ENCODE measurements around the gene FAM120A.

Gene FAM120A

GRCh38 chr9:93464395-93464794 is 12.9 kb downstream of the FAM120A start:
- H3K9ac ChIP-seq (ENCODE audit: low read length), result no peak overlapping the region
- H3K4me3 ChIP-seq (ENCODE audit: low read depth in 1 of 2, low read length in 2 of 2), result no peak overlapping the region
- no peaks in the 10 kb centered on the region for H3K36me3 ChIP-seq (ENCODE audit: insufficient read depth, low read length)
- H3K27me3 ChIP-seq (ENCODE audit: control insufficient read depth in 1 of 2, insufficient read depth in 2 of 2, low read length in 2 of 2), result no peaks in the 10 kb centered on the region
- peaks cover 58% of the 10 kb centered on the region for H3K4me1 ChIP-seq (ENCODE audit: insufficient read depth, low read length)
- peak overlapping the region; percentile 25 for H3K27ac ChIP-seq (ENCODE audit: low read depth, low read length)
- H3K9me3 ChIP-seq (ENCODE audit: low read length), result no peaks in the 10 kb centered on the region

- peak overlapping the region; percentile 25 for H3K27ac ChIP-seq (ENCODE audit: low read depth, low read length)
- H3K27me3 ChIP-seq (ENCODE audit: control insufficient read depth in 1 of 2, insufficient read depth in 2 of 2, low read length in 2 of 2), result no peaks in the 10 kb centered on the region
- no peak overlapping the region for H3K9ac ChIP-seq (ENCODE audit: low read length)
- H3K36me3 ChIP-seq (ENCODE audit: insufficient read depth, low read length), result no peaks in the 10 kb centered on the region
- no peaks in the 10 kb centered on the region for H3K9me3 ChIP-seq (ENCODE audit: low read length)
- H3K4me3 ChIP-seq (ENCODE audit: low read depth in 1 of 2, low read length in 2 of 2), result no peak overlapping the region
- H3K4me1 ChIP-seq (ENCODE audit: insufficient read depth, low read length), result peaks cover 58% of the 10 kb centered on the region
Measured at GRCh38 chr9:93464876-93465275, 13.4 kb downstream of the FAM120A start.

GRCh38 chr9:93465855-93466254 is 14.4 kb downstream of the FAM120A start:
- Histone ChIP-seq H3K9ac (ENCODE audit: low read length) (no peak overlapping the region), H3K27me3 (ENCODE audit: control insufficient read depth in 1 of 2, insufficient read depth in 2 of 2, low read length in 2 of 2) (no peaks in the 10 kb centered on the region), H3K4me3 (ENCODE audit: low read depth in 1 of 2, low read length in 2 of 2) (no peak overlapping the region), H3K27ac (ENCODE audit: low read depth, low read length) (no peak overlapping the region), H3K36me3 (ENCODE audit: insufficient read depth, low read length) (no peaks in the 10 kb centered on the region), H3K9me3 (ENCODE audit: low read length) (no peaks in the 10 kb centered on the region), H3K4me1 (ENCODE audit: insufficient read depth, low read length) (peaks cover 60% of the 10 kb centered on the region)

- peaks cover 5% of the 10 kb centered on the region for H3K36me3 ChIP-seq (ENCODE audit: insufficient read depth, low read length)
- H3K9me3 ChIP-seq (ENCODE audit: low read length), result no peaks in the 10 kb centered on the region
- no peak overlapping the region for H3K9ac ChIP-seq (ENCODE audit: low read length)
- H3K27me3 ChIP-seq (ENCODE audit: control insufficient read depth in 1 of 2, insufficient read depth in 2 of 2, low read length in 2 of 2), result no peaks in the 10 kb centered on the region
- H3K4me3 ChIP-seq (ENCODE audit: low read depth in 1 of 2, low read length in 2 of 2), result no peak overlapping the region
- H3K4me1 ChIP-seq (ENCODE audit: insufficient read depth, low read length), result peaks cover 60% of the 10 kb centered on the region
- H3K27ac ChIP-seq (ENCODE audit: low read depth, low read length), result no peak overlapping the region
Measured at GRCh38 chr9:93466416-93467061, 15.1 kb downstream of the FAM120A start.

GRCh38 chr9:93467062-93467416 is 15.6 kb downstream of the FAM120A start:
- Histone ChIP-seq H3K27ac (ENCODE audit: low read depth, low read length) (no peak overlapping the region), H3K4me3 (ENCODE audit: low read depth in 1 of 2, low read length in 2 of 2) (no peak overlapping the region), H3K27me3 (ENCODE audit: control insufficient read depth in 1 of 2, insufficient read depth in 2 of 2, low read length in 2 of 2) (no peaks in the 10 kb centered on the region), H3K9ac (ENCODE audit: low read length) (no peak overlapping the region), H3K36me3 (ENCODE audit: insufficient read depth, low read length) (peaks cover 5% of the 10 kb centered on the region), H3K4me1 (ENCODE audit: insufficient read depth, low read length) (peaks cover 60% of the 10 kb centered on the region), H3K9me3 (ENCODE audit: low read length) (no peaks in the 10 kb centered on the region)

- no peak overlapping the region for H3K9ac ChIP-seq (ENCODE audit: low read length)
- no peaks in the 10 kb centered on the region for H3K9me3 ChIP-seq (ENCODE audit: low read length)
- no peak overlapping the region for H3K4me3 ChIP-seq (ENCODE audit: low read depth in 1 of 2, low read length in 2 of 2)
- no peaks in the 10 kb centered on the region for H3K27me3 ChIP-seq (ENCODE audit: control insufficient read depth in 1 of 2, insufficient read depth in 2 of 2, low read length in 2 of 2)
- H3K4me1 ChIP-seq (ENCODE audit: insufficient read depth, low read length), result peaks cover 60% of the 10 kb centered on the region
- H3K36me3 ChIP-seq (ENCODE audit: insufficient read depth, low read length), result peaks cover 5% of the 10 kb centered on the region
- no peak overlapping the region for H3K27ac ChIP-seq (ENCODE audit: low read depth, low read length)
Measured at GRCh38 chr9:93467462-93467861, 16.0 kb downstream of the FAM120A start.

GRCh38 chr9:93468763-93469456 is 17.4 kb downstream of the FAM120A start:
- peaks cover 58% of the 10 kb centered on the region for H3K4me1 ChIP-seq (ENCODE audit: insufficient read depth, low read length)
- H3K36me3 ChIP-seq (ENCODE audit: insufficient read depth, low read length), result peaks cover 5% of the 10 kb centered on the region
- H3K4me3 ChIP-seq (ENCODE audit: low read depth in 1 of 2, low read length in 2 of 2), result peak overlapping the region in 1 of 2 donors; percentile 41
- H3K27ac ChIP-seq (ENCODE audit: low read depth, low read length), result peak overlapping the region; percentile 19
- no peaks in the 10 kb centered on the region for H3K27me3 ChIP-seq (ENCODE audit: control insufficient read depth in 1 of 2, insufficient read depth in 2 of 2, low read length in 2 of 2)
- H3K9me3 ChIP-seq (ENCODE audit: low read length), result no peaks in the 10 kb centered on the region
- H3K9ac ChIP-seq (ENCODE audit: low read length), result no peak overlapping the region

GRCh38 chr9:93470391-93470790 is 18.9 kb downstream of the FAM120A start:
- H3K9me3 ChIP-seq (ENCODE audit: low read length), result no peaks in the 10 kb centered on the region
- peaks cover 5% of the 10 kb centered on the region for H3K36me3 ChIP-seq (ENCODE audit: insufficient read depth, low read length)
- no peak overlapping the region for H3K27ac ChIP-seq (ENCODE audit: low read depth, low read length)
- H3K4me3 ChIP-seq (ENCODE audit: low read depth in 1 of 2, low read length in 2 of 2), result no peak overlapping the region
- H3K4me1 ChIP-seq (ENCODE audit: insufficient read depth, low read length), result peaks cover 43% of the 10 kb centered on the region
- no peak overlapping the region for H3K9ac ChIP-seq (ENCODE audit: low read length)
- no peaks in the 10 kb centered on the region for H3K27me3 ChIP-seq (ENCODE audit: control insufficient read depth in 1 of 2, insufficient read depth in 2 of 2, low read length in 2 of 2)

- Histone ChIP-seq H3K4me1 (ENCODE audit: insufficient read depth, low read length) (peaks cover 42% of the 10 kb centered on the region), H3K36me3 (ENCODE audit: insufficient read depth, low read length) (peaks cover 5% of the 10 kb centered on the region), H3K27ac (ENCODE audit: low read depth, low read length) (no peak overlapping the region), H3K27me3 (ENCODE audit: control insufficient read depth in 1 of 2, insufficient read depth in 2 of 2, low read length in 2 of 2) (no peaks in the 10 kb centered on the region), H3K9me3 (ENCODE audit: low read length) (no peaks in the 10 kb centered on the region), H3K9ac (ENCODE audit: low read length) (no peak overlapping the region), H3K4me3 (ENCODE audit: low read depth in 1 of 2, low read length in 2 of 2) (no peak overlapping the region)
Measured at GRCh38 chr9:93471124-93471523, 19.6 kb downstream of the FAM120A start.

- no peaks in the 10 kb centered on the region for H3K27me3 ChIP-seq (ENCODE audit: control insufficient read depth in 1 of 2, insufficient read depth in 2 of 2, low read length in 2 of 2)
- peaks cover 5% of the 10 kb centered on the region for H3K36me3 ChIP-seq (ENCODE audit: insufficient read depth, low read length)
- no peak overlapping the region for H3K4me3 ChIP-seq (ENCODE audit: low read depth in 1 of 2, low read length in 2 of 2)
- peaks cover 26% of the 10 kb centered on the region for H3K4me1 ChIP-seq (ENCODE audit: insufficient read depth, low read length)
- no peaks in the 10 kb centered on the region for H3K9me3 ChIP-seq (ENCODE audit: low read length)
- no peak overlapping the region for H3K9ac ChIP-seq (ENCODE audit: low read length)
- no peak overlapping the region for H3K27ac ChIP-seq (ENCODE audit: low read depth, low read length)
Measured at GRCh38 chr9:93473411-93473810, 21.9 kb downstream of the FAM120A start.

GRCh38 chr9:93475108-93475507 is 23.6 kb downstream of the FAM120A start:
- Histone ChIP-seq H3K9ac (ENCODE audit: low read length) (no peak overlapping the region), H3K4me1 (ENCODE audit: insufficient read depth, low read length) (peaks cover 17% of the 10 kb centered on the region), H3K9me3 (ENCODE audit: low read length) (no peaks in the 10 kb centered on the region), H3K4me3 (ENCODE audit: low read depth in 1 of 2, low read length in 2 of 2) (no peak overlapping the region), H3K27ac (ENCODE audit: low read depth, low read length) (no peak overlapping the region), H3K36me3 (ENCODE audit: insufficient read depth, low read length) (peaks cover 5% of the 10 kb centered on the region), H3K27me3 (ENCODE audit: control insufficient read depth in 1 of 2, insufficient read depth in 2 of 2, low read length in 2 of 2) (no peaks in the 10 kb centered on the region)

GRCh38 chr9:93475856-93476255 is 24.4 kb downstream of the FAM120A start:
- Histone ChIP-seq H3K27ac (ENCODE audit: low read depth, low read length) (no peak overlapping the region), H3K9me3 (ENCODE audit: low read length) (no peaks in the 10 kb centered on the region), H3K9ac (ENCODE audit: low read length) (no peak overlapping the region), H3K4me3 (ENCODE audit: low read depth in 1 of 2, low read length in 2 of 2) (no peak overlapping the region), H3K27me3 (ENCODE audit: control insufficient read depth in 1 of 2, insufficient read depth in 2 of 2, low read length in 2 of 2) (no peaks in the 10 kb centered on the region), H3K36me3 (ENCODE audit: insufficient read depth, low read length) (peaks cover 5% of the 10 kb centered on the region), H3K4me1 (ENCODE audit: insufficient read depth, low read length) (peaks cover 21% of the 10 kb centered on the region)

Measured in muscle layer of colon (tissue), 2 donors.